NCI-H146 treated with DMSO at 0.1 percent for 48 hours (cell line): ENCODE results near the gene PLPPR4.
"Not testable (repeated sequence)": the region's sequence is repeated elsewhere in the genome, so short reads cannot be mapped to it uniquely, and the experiment has no call there.

Source experiments
- DNase-seq: peaks from one replicate; lab custom pipeline; 2025; ENCODE audit not compliant: unreplicated experiment; lab: John Stamatoyannopoulos, UW

PLPPR4 gene, protein sequence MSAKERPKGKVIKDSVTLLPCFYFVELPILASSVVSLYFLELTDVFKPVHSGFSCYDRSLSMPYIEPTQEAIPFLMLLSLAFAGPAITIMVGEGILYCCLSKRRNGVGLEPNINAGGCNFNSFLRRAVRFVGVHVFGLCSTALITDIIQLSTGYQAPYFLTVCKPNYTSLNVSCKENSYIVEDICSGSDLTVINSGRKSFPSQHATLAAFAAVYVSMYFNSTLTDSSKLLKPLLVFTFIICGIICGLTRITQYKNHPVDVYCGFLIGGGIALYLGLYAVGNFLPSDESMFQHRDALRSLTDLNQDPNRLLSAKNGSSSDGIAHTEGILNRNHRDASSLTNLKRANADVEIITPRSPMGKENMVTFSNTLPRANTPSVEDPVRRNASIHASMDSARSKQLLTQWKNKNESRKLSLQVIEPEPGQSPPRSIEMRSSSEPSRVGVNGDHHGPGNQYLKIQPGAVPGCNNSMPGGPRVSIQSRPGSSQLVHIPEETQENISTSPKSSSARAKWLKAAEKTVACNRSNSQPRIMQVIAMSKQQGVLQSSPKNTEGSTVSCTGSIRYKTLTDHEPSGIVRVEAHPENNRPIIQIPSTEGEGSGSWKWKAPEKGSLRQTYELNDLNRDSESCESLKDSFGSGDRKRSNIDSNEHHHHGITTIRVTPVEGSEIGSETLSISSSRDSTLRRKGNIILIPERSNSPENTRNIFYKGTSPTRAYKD

DNA sequence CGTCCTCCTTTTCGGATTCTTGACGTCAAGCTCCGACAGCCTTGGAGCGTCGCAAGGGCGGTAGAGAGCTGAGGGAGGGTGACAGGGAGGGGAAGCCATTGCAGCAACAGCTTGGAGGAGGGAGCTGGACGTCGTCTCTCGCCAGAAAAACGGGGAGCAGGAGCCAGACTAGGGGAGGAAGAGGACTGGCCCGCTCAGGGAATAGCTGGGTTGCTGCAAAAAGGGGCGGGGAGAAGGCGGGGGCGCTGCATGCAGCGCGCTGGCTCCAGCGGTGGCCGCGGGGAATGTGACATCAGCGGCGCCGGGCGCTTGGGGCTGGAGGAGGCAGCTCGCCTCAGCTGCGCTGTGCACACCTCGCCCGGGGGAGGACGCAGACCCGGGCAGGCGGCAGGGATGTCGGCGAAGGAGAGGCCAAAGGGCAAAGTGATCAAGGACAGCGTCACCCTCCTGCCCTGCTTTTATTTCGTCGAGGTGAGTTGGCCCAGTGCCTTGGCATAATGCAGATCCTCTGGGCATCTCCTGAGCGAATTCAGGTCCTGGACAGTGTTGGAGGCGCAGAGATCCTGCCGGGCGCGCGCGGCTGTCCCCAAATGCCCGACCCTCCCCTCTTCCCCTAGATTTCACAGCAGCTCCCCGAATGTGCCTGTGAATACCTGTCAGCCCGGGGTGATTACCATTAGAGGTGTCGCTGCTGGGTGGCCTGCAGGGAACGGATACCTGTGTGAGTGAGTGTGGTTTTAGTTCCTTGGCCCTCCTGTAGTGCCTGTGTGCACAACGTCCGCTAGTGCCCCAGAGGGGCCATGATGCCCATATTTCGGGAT is at the start of gene PLPPR4:
PLPPR4 (plus strand) TSS at position 292 of the 821 bp plus-strand sequence; CDS start at position 394, 102 bp downstream.
- no peak for DNase-seq

DNA sequence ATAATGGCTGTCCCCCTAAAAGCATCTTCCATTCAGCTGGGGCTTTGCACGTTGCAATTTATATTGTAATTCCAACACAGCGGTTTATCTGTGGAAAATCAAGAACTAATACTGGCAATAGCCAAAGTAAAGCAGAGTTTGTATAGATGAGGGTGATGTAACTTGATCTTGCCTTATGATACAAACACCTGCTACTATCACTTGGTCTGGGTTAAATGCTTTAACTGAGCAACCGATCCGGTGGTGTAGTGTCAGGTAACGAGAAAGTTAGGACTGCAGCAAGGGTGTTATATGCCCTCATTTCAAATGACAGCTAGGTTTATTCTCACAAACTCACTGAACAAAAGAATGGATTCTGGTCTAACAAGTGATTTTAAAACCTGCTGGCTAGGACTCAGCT is 47.3 kb upstream of the PLPPR4 start:
- no peak for DNase-seq

DNA sequence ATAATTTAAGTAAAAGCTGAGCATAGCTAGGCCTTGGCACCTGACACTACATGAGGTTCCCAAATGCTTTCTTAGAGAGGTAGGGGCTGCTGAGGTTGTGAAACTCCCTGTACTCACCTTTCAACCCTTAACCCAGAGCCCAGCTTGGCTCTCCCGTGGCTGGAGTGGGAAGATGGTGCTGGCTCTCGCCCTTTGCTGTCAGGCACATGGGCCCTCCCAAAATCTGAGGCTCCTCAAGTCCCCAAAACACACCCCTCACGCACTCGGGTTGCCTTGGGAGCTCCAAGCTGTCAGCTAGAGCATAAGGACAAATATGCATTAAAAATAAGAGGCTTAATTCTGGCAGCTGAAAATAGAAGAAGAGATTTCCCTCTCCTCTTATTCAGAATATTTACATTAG is 46.7 kb upstream of the PLPPR4 start:
- DNase-seq = no peak

DNA sequence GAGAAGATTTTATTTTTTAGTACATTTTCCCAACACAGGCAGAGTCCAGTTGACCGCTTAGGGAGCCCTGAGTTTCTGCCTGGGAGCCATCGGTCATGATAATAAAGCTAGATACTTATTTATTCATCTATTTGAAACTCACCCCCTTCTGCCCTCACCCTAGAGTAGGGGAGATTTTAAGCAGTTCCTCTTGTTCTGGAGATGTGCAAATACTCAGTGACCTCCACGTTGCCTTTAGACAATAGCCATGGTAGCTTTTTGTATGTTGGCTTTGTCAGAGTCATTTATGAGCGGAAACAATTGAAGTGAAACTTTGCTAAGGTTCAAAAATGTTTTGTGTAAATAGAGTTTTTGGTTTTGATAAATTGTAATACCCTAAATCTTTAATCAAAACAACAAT is 45.7 kb upstream of the PLPPR4 start:
- no peak for DNase-seq

DNA sequence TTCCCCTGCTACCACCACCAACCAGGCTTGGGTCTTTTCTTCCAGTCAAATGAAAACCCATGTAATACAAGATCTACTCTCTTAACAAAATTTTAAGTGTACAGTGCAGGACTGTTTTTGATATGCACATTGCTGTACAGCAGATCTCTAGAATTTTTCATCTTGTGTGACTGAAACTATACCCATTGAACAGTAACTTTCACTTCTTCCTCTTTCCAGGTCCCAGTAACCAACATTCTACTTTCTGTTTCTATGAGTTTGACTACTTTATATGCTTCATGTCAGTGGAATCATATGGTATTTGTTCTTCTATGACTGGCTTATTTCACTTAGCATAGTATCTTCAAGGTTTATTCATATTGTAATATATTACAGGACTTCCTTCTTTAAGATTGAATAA is 45.3 kb upstream of the PLPPR4 start:
- DNase-seq = no peak

DNA sequence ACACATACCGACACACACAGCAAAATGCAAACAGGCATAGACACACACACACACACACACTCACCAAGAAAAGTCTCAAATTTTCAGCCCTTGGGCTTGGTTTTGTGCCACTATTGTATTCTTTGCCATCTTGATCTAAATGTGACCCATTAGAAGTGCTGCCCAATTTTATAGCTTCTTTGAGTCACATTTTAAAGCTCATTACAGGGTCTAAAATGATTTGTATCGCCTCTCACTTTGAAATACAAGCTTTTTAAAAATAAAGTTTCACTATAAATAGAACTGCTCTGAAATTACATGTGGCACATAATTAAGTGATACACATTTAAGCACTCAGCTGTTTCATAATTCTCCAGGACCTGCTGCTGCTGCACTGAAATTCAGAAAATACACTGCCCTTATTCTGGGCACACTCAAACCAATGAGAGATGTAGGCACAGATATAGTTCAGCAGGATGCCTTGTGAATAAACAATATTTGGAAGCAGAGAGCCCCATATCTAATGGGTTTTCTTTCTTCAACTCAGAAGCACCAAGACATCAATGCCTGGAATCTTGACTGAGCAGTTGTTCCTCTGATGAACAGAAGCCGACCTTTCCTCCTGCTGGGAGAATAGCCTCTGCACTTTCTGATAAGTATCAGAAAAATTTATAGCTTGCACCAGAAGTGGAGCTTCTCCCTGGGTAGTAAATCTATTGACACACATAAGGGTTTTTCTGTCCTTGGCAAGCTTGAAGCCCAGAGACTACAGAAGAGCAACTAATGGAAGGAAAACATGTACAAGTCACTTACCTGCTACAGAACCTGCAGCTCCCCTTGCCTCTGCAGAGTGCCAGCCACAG is 37.0 kb upstream of the PLPPR4 start:
- DNase-seq = no peak

DNA sequence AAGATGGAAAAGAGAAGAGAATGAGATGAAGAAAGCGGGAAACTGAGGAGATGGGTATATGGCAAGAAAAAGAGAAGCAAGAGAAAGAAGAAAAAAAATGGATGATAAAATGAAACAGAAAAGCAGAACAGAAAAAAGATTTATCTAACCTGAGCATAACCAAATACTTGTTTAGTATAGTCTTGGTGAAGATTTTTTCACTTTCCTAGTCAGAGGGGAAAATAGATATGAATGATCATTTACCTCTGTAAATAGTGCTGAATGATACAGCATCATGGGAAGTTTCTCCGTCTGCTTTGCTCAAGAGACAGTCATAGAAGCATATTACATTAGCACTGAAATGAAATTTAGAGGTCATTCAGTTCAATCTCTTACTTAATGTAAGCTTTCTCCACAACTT is 36.1 kb upstream of the PLPPR4 start:
- no peak for DNase-seq

DNA sequence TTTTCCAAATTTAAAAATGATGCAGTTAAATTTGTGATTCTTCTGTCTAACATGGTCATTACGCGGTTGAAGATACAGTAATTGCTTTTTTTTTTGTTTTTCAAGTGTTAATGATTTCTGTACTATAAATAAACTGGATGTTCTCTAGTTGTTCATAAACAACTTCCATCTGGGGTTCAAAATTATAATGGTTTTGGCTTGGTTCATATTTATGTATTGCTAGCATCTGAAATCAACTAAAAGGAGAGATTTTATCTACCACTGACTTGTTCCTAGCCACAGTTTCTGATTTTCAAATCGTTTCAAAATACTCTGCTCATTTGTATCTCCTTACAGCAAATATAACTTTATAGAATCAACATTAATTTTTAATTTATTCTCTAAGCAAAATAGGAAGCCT is 35.2 kb upstream of the PLPPR4 start:
- DNase-seq = no peak

DNA sequence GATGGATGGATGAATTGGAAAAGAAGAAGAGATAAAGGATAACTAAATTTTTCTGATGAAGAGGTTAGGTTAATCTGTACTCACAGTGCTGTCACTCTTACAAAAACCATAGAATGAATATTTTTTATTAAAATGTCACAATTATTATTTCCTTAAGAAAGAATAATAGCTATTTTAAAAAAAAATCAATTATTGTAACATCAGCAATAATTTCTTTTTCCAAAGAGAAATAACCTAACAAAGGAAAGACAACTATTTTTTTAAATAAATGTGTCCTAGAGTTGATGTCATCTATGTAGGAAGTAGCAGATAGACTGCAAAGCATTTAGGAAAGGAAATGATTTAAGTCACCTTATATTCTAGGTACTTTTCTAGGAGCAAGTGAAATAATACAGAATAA is 33.6 kb upstream of the PLPPR4 start:
- DNase-seq = no peak

DNA sequence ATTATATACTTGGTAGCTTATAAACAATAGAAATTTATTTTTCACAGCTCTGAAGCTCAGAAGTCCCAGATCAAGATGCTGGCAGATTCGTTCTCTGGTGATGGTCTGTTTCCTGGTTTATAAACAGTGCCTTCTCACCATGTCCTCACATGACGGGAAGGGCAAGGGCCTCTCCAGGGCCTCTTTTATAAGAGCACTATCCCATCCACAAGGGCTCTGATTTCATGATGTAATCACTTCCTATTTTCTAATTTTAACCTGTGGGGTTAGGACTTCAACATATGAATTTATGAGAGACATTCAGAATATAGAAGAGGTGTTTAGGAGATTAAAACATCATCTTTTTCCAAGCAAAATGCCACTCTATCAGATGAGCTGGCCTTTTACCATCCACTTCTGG is 32.1 kb upstream of the PLPPR4 start:
- DNase-seq = no peak

DNA sequence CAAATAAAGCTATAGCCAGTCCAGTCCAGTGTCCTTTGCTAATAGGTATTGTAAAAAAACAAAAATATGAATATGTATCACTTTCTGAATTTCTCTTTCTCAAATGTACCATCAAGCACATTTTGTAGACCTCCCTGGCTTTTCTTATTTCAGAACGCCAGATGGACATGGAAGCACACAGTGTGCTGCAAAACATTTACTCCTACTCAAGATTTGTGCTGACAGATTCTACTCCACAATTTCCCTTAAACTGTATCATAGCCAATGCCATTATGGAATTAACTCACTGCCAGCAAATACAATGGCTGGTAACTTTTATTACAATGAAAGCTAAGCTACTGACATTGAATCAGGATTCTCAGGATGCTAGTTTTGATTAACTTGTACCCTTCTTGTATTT is 30.8 kb upstream of the PLPPR4 start:
- no peak for DNase-seq

DNA sequence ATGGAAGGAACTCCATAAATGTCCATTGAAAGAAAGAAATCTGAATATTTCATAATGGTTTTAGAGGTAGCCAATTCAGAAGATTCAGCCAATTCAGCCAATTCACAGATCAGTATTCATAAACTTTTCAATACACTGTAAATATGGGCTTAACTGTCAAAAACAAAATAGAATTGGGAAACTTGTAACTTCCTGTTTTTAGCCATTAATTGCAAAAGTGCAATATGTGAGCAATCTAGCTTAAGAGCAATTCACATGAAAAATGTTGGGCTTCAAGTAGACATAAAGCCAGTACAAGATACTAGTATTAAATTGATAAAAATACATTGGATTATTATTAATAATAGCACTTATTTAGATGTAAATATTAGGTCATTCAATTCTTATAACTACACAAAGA is 27.5 kb upstream of the PLPPR4 start:
- no peak for DNase-seq

DNA sequence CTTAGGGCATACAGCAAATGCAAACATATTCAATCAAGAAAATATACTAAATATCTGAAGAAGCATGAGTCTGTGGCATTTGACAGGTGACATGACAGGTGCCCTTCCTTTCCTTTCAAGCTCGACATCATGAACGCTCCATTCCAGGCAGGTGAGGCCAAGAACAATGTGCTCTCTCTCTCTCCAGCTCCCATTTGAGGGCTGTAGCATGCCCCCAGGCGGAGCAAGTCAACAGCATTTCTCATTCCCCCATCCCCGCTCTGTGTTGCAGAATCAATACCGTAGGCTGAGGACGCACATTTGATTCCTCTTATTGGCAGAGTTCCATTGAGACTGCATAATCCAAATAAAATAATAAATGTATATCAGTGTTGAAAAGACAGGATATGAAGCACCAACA is 24.6 kb upstream of the PLPPR4 start:
- DNase-seq = no peak

DNA sequence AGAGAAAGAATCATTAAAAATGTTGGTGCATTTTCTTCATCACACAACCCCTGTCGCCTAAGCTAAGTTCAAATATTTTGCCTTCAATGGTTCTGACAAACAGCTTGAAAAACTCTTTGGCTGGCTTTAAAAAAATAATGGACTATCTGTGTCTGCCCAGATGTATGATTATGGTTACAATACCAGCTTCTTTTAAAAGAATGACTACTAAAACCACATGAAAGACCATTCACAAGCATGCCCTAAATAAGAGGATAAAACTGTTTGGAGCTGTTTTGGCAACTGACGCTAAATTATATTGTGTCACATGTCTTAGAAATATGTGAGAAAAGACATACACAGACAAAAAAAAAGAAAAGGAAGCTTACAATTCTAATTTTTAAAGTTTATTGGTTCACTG is 23.7 kb upstream of the PLPPR4 start:
- DNase-seq = no peak

DNA sequence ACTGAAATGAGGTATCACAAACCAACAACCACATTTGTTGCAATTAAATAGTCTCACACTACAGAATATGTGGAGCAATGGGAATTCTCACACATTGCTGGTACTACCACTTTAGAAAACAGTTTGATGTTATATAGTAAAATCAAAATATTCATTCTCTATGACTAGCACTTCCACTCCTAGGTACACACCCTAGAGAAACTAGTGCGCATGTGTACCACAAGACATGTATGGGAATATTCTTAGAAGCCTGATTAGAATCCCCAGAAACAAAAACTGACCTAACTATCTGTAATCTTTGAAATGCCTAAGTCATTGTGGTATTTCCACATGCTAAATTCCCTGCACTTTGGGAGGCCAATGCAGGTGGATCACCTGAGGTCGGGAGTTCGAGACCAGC is 18.1 kb upstream of the PLPPR4 start:
- DNase-seq = no peak

DNA sequence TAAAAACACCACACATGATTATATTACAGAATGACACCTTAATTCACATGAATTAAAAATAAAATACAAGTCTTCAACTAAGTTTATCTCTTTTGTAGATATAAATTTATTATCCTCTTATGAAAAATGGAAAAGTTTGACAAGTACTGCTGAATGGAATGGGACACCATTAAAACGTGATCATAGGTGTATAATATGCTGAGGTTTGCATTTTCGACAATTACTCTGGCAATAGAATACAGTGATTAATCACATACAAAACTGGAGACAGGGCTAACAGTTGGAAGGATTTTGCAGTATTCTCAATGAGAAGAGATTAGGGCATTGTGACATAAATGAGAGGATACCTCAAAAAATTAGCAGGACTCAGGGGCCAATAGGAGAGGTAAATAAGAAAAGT is 17.1 kb upstream of the PLPPR4 start:
- DNase-seq = no peak

DNA sequence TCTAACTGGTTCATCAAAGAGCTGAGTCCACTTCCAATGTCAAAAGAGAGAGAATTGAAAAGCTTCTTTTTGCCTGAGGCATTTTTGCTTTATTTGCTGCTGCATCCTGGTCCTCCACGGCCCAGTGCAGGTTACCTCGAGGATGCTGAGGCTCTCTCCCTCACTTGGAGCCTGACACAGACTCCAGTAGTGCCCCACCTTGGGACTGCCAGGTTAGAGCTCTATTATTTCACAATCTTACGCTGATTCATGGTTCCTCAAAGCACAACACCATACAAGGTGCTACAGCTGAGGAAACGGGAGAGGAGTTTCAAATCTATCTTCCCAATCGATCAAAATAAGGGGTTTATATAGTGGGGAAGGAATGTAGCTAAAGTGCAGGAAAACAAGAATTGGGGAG is 13.6 kb upstream of the PLPPR4 start:
- no peak for DNase-seq

DNA sequence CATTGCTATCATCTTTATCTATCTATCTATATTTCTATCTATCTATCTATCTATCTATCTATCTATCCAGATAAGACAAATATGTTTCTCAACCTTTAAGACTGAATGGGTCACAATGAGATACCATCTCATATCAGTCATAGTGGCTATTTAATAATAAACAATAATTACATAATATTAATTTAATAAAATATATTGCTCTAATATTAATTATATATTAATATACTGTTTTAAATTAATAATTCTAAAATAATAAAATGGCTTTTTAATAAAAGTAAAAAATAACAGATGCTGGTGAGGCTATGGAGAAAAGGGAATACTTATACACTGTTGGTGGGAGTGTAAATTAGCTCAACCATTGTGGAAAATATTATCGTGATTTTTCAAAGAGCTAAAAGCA is 13.0 kb upstream of the PLPPR4 start:
- no peak for DNase-seq

DNA sequence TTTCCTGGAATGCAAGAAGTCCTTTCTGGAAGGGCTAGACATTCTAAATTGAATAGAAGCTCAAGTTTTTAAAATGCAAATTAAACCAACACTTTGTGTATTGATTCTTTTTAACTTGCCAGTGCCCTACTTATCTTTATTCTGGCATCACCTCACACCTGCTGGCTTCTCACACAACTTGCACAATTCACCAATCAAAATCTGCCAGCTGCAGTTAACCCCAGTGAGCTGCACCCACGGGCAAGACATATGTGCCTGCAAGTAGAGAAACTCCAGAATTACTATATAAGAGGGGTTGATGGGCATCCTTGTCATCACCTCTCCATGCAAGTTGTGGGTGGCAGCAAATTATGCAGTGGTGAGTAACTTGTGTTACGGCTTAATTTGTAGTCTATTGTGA is 11.7 kb upstream of the PLPPR4 start:
- DNase-seq = no peak

DNA sequence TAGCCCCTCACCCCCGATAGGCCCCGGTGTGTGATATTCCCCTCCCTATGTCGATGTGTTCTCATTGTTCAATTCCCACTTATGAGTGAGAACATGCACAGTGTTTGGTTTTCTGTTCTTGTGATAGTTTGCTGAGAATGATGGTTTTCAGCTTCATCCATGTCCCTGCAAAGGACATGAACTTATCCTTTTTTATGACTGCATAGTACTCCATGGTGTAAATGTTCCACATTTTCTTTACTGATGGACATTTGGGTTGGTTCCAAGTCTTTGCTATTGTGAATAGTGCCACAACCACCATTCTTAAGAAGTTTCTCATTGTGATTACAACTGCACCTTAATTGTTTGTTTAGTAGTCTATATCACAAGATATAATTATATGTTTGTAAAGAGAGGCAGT is 3.9 kb upstream of the PLPPR4 start:
- not testable (repeated sequence) for DNase-seq

DNA sequence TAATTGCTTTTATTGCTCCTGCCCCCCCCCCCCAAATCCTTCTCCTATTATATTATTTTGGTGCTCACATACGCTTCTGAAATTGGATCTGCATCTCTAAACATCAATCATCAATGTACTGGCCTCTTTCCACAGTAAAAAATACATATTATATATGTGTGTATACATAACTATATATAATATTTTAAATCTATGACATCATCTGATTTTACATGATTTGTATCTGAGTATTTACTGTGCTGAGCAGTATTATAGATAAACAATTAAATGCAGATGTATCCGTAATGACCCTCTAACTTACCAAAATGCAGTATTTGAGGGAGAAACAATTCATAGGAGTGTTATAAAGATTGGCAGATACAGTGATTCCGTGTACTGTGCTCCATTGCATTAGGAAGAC is 832 bp downstream of the PLPPR4 start:
- no peak for DNase-seq
